ENCODE data around the gene SLC34A1. TPM values are rescaled to one million over a fixed set of nuclear protein-coding genes. Genes with fewer than 3 reads are reported as not detected.
A peak's percentile ranks its signal among the peaks of the same experiment; 100 is the strongest.
"Not testable (repeated sequence)": the region's sequence is repeated elsewhere in the genome, so short reads cannot be mapped to it uniquely, and the experiment has no call there.

SLC34A1 gene, protein sequence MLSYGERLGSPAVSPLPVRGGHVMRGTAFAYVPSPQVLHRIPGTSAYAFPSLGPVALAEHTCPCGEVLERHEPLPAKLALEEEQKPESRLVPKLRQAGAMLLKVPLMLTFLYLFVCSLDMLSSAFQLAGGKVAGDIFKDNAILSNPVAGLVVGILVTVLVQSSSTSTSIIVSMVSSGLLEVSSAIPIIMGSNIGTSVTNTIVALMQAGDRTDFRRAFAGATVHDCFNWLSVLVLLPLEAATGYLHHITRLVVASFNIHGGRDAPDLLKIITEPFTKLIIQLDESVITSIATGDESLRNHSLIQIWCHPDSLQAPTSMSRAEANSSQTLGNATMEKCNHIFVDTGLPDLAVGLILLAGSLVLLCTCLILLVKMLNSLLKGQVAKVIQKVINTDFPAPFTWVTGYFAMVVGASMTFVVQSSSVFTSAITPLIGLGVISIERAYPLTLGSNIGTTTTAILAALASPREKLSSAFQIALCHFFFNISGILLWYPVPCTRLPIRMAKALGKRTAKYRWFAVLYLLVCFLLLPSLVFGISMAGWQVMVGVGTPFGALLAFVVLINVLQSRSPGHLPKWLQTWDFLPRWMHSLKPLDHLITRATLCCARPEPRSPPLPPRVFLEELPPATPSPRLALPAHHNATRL
- total RNA-seq = not detected
- long read RNA-seq = 0 reads

- ATAC-seq = no peak
- intact Hi-C loops (cut with DNase I) = loop anchor here (10.0 kb wide), 1 partner anchor 269 kb away; no protein-coding TSS in a partner anchor
- peak; percentile 33 for DNase-seq (ENCODE audit: missing footprints)
Measured at GRCh38 chr5:177384134-177384533, at the start of gene SLC34A1. Gene SLC34A1 (plus strand): TSS chr5:177384434. CDS start chr5:177385742, 1,308 bp downstream.

- intact Hi-C loops (cut with DNase I) = no loop called here
- peak; percentile 42 for DNase-seq (ENCODE audit: missing footprints)
Measured at GRCh38 chr5:177334781-177335700, 49.2 kb upstream of the SLC34A1 start.

GRCh38 chr5:177335701-177336065 lies 48.6 kb upstream of the SLC34A1 start:
- intact Hi-C loops (cut with DNase I) = no loop called here
- ATAC-seq (peak; percentile 36), DNase-seq (ENCODE audit: missing footprints) (peak; percentile 58)

More at GRCh38 chr5:177334781-177335700, 49.2 kb upstream of the SLC34A1 start:
- ATAC-seq = peak; percentile 76

DNA sequence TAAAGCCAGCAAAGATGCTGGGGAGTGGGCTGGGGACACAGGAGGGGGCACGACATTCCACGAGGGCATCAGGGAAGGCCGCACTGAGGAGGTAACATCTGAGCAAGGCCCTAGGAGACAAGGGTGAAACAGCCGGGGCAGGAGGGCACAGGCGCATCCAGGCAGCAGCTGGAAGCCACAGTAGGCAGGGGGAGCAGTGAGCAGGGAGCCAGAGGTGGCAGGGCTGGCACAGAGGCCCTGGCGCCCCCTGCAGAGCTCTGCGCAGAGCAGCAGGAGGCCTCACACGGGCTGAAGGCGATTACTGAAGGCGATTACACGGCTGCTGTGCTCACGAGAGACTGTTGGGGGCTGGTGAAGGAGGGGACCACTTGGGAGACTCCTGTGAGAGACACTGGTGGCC lies 48.1 kb upstream of the SLC34A1 start:
- DNase-seq (ENCODE audit: missing footprints) (peak; percentile 48), ATAC-seq (no peak)
- intact Hi-C loops (cut with DNase I) = no loop called here

- ATAC-seq (no peak), DNase-seq (ENCODE audit: missing footprints) (peak; percentile 27)
- intact Hi-C loops (cut with DNase I) = no loop called here
Measured at GRCh38 chr5:177336603-177337494, 47.4 kb upstream of the SLC34A1 start.

DNA sequence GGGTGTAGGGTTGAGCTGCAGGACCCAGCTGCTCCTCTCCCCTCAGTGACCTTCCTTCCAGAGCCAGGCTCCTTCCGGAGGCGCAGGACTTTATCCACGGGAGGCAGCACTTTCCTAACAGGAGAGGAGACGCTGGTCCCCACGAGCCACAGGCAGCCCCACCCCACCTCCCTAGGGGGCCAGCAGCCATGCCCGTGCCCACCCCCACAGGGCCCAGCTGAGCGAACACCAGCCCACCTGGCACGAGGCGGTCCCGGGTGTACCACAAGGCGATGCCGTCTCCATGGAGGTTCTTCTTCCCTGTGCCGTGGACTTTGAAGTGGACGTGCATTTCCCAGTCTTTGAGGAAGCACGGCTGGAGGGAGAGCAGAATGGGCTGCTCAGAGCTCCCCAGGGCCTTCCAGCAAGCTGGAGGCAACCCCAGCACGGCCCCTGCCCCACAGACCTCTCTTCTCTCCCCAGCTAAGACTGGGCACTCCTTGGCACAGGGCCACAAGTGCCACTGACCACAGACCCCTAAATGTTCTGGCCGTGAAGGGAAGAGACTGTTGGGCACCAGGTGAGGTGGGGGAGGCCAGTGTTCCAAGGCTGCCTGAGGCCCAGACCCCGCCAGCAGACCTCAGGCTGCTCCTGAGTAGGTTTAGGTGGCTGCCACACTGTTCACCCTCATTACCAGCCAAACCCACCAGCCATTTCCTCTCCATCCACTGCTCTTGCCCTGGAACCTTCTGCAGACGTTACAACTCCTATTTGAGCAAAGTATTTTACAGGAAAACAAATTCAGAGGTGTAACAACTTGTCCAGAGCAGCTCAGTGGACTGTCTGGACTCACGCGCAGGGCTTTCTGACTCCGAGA lies 45.8 kb upstream of the SLC34A1 start:
- intact Hi-C loops (cut with DNase I) = no loop called here
- ATAC-seq (no peak), DNase-seq (ENCODE audit: missing footprints) (no peak)

- DNase-seq (ENCODE audit: missing footprints) (peak; percentile 53), ATAC-seq (no peak)
- intact Hi-C loops (cut with DNase I) = no loop called here
Measured at GRCh38 chr5:177339107-177339638, 45.1 kb upstream of the SLC34A1 start.

DNA sequence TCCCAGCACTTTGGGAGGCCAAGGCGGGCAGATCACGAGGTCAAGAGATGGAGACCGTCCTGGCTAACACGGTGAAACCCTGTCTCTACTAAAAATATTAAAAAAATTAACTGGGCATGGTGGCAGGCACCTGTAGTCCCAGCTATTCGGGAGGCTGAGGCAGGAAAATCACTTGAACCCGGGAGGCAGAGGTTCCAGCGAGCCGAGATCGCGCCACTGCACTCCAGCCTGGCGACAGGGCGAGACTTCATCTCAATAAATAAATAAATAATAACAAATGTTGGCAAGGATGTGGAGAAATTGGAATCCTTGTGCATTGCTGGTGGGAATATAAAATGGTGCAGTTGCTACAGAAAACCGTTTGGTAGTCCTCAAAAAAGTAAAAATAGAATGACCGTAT lies 41.2 kb upstream of the SLC34A1 start:
- DNase-seq (ENCODE audit: missing footprints); intact Hi-C loops (cut with DNase I); ATAC-seq: not testable (repeated sequence)

DNA sequence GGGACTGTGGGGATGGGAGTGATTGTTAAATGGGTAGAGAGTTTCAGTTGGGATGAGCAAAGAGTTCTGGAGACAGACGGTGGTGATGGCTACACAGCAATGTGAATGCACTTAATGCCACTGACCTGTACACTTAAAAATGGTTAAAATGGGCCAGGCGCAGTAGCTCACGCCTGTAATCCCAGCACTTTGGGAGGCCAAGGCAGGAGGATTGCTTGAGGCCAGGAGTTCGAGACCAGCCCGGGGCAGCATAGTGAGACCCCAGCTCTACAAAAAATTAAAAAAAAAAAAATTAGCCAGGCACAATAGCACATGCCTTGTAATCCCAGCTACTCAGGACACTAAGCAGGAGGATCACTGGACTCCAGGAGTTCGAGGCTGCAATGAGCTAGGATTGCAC lies 40.5 kb upstream of the SLC34A1 start:
- intact Hi-C loops (cut with DNase I) = no loop called here
- ATAC-seq = no peak
- no peak for DNase-seq (ENCODE audit: missing footprints)

DNA sequence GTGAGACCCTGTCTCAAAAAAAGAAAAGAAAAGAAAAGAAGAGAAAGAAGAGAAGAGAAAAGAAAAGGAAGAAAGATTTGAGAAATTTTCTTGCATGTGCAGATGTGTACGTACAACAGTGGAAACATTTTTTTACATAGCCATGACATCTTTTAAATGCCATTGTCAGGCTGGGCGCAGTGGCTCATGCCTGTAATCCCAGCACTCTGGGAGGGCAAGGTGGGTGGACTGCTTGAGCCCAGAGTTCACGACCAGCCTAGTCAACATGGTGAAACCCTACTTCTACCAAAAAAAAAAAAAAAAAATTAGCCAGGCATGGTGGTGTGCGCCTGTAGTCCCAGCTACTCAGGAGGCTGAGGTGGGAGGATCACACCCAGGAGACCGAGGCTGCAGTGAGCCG lies 39.3 kb upstream of the SLC34A1 start:
- no peak for ATAC-seq
- intact Hi-C loops (cut with DNase I) = no loop called here
- DNase-seq (ENCODE audit: missing footprints) = no peak

- no peak for DNase-seq (ENCODE audit: missing footprints)
- no peak for ATAC-seq
- intact Hi-C loops (cut with DNase I) = no loop called here
Measured at GRCh38 chr5:177346820-177347219, 37.4 kb upstream of the SLC34A1 start.

GRCh38 chr5:177347699-177348098 lies 36.5 kb upstream of the SLC34A1 start:
- DNase-seq (ENCODE audit: missing footprints) = no peak
- no peak for ATAC-seq
- intact Hi-C loops (cut with DNase I) = no loop called here

DNA sequence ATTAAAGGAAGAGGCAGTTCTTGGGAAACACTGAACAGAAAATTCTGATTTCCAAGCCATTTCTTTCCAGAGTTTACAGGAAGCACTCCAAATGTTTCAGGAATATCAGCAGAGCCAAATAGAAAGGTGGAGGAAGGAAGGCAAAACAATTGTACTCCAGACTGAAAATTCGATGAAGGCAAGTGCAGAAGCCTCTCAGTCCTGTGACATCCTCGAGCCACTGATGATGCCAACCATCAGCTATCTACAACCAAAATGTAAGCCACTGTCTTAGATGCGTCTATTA lies 34.9 kb upstream of the SLC34A1 start:
- ATAC-seq (no peak), DNase-seq (ENCODE audit: missing footprints) (no peak)
- intact Hi-C loops (cut with DNase I) = no loop called here

DNA sequence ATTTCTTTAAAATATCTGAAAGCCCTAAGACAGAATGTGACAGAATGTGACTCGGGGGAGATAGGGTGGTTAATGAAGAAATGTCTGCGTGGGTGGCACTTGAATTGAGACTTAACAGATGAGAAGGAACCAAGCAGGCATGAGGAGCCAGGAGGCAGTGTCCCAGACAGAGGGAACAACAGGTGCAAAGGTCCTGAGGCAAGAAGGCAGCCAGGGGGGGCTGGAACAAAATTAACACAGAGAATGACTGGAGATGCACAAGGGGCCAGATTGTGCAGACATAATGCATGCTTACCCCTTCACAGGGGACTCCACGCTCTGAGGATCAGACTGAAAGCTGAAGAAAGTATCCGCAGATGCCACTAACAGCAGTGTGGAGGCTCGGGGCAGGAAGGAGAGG lies 34.5 kb upstream of the SLC34A1 start:
- no peak for DNase-seq (ENCODE audit: missing footprints)
- intact Hi-C loops (cut with DNase I) = no loop called here
- ATAC-seq = no peak

DNA sequence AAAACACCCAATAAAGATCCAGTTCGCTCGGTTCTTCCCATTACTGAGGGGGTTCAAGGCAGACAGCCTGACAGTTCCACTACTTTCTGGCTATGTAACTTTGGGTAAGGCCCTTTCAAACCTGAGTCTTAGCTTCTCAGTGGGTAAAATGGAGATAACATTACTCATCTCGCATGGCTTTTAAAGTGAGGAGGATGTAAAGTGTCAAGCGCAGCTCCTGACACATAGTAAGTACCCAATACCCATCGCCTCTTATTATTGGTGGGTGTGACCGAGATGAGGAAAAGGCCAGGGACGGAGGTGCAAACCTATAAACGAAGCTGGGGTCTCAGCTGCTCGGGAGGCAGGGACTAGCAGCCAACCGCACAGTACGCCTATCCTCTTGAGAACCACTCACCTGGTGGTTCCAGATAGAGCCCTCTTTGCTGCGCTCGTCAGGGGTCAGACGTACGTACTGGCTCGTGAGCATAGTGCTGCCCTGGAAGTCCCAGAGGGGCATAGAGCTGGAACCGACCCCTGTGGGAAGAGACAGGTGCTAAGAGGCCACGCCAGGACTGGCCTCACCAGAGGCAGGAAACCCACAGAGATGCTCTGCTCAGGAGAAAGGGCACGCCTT lies 33.4 kb upstream of the SLC34A1 start:
- DNase-seq (ENCODE audit: missing footprints) (no peak), ATAC-seq (no peak)
- intact Hi-C loops (cut with DNase I) = no loop called here

- DNase-seq (ENCODE audit: missing footprints) (peak; percentile 95), ATAC-seq (peak; percentile 98)
- intact Hi-C loops (cut with DNase I) = no loop called here
Measured at GRCh38 chr5:177351392-177352329, 32.6 kb upstream of the SLC34A1 start, which contains the start of gene LMAN2. Gene LMAN2 (minus strand): TSS chr5:177351668. CDS start chr5:177351647, 21 bp downstream.
